HG02938 (cell line): ENCODE measurements around the gene ZNF777.

Experiments
- ATAC-seq: cut with Tn5 transposase; IDR thresholded peaks from one replicate; pipeline ENCODE4 v1.9.1; 2021; ENCODE audit warnings: mild to moderate bottlenecking, moderate library complexity; ENCODE audit not compliant: unreplicated experiment

Gene ZNF777

DNA sequence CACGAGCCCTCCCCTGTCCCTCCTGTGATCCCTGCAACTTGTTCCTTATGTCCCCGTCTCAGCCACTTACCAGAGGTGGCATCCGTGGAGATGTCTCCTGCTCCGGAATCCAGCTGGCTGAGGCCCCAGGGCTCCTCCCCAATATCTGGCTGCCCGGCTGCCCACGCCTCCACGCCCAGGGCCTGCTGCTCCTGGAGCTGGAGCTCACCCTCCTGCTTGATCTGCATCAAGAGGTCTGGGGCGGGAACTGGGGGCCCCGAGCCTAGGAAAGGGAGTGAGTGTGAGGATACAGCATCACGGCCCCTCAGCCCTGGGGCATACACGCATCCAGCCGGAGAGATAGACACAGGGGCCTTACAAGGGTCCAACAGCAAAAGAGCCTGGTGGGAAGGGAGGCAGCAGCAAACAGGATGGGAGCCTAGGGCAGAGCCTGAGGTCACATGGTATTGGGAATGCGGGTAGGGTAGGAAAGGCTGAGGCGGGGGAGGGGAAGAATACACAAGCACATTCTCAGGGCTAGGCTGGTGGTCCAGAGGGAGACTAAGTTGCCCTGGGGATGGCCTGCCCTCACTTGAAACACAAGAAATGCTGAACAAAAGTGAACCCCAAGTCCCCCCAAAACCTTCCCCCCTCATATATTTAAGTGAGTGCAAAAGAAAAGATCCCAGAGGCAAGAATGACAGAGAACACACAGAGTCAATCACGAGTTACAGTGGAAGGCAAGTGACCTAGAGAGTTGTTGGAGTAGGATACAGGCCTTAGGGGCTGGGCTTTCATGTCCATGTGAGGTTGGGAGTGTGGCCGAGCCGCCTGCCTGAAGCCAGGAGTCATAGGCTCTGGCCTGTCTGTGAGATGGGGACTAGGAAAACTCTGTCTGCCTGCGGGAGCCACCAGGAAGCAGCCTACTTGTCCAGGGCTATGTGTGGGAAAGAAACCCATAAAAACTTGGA, 16.9 kb upstream of the ZNF777 start:
- no peak for ATAC-seq

DNA sequence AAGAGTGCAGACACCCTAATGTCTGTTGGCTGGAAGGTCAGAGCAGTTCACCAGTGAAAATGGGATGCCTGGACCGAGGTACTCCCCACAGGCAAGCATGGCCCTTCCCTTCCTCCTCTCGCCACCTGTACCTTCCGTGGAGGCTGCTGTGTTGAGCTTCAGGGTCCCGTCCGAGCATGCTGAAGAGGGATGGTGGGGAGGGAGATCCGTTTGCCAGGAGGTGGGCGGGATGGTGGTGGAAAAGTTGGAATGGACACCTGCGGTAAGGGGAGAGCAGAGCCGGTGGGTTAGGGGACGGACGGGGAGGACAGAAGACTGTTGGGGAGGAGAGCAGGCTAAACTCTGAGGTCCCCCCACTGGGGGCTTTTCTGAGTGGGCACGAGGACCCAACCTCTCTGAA, 15.9 kb upstream of the ZNF777 start:
- no peak for ATAC-seq

DNA sequence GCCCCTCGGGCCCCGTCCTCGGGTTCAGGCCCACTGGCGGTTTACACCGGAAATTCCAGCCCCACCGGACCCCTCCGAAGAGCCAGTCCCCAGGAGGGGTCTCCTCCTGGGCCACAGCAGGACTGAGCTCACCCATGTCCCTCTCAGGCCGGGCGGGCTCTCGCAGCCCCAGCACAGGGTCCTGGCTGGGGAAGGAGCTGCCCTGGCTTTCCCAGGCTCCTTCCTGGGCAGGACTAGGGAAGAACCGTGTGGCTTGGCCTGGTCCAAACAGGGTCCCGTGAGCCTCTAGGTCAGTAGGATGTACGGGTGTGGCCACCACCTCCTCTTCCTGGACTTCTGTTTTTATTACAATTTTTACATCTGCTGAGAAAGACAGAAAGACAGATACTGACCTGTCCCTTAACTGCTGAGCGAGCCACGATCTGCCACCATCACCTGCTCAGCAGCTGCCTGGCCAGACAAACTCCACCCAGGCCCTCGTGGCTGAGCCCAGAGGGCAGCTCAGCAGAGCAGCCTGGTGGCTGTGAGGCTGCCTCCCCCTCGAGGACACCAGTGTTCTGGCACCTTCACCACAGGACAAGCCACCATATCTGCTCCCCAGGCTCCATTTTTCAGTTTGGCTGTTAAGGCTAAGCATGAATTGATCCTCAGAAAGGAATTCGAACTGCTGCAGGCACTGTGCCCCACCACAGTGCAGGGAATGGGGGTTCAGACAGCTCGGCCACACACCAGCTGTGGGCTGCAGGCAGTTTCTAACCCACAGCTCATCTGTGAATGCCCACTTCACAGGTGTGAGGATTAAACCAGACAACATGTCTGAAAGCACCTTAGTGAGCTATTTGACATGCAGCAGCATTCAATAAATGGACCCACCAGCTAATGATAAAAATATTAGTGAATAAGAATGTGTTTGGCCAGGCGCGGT, 14.5 kb upstream of the ZNF777 start:
- no peak for ATAC-seq

DNA sequence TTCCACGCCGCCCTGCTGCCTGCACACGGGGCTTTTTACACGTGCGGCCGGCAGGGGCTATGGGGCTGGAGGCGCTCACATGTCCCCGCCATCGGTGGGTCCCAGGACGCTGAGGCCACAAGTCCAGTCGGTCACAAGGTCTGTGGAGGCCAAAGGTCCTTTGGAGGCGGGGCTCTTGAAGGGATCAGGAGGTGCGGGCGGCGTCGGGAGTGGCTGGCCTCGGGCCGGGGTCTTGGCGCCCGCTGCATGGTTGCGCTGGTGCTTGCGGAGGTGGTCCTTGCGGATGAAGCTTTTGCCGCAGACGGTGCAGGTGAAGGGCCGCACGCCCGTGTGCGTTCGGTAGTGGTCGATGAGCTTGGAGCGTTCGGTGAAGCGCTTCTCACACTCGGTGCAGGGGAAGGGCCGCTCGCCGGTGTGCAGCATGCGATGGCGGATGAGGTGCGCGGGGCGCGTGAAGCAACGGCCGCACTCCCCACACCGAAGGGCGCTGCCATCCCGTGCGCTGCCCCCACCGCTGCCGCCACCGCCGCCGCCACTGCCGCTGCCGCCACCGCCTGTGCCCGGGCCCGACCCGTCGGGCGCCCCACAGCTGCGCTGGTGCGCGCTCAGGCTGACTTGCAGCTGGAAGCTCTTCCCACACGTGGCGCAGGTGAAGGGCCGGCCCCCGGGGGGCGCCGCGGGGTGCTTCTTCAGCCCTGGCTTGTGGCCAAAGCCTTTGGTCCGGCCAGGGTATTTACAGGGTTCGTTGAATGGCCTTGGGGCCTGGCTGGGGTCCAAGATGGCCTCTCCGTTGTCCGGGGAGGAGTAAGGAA, 13.7 kb upstream of the ZNF777 start:
- no peak for ATAC-seq

DNA sequence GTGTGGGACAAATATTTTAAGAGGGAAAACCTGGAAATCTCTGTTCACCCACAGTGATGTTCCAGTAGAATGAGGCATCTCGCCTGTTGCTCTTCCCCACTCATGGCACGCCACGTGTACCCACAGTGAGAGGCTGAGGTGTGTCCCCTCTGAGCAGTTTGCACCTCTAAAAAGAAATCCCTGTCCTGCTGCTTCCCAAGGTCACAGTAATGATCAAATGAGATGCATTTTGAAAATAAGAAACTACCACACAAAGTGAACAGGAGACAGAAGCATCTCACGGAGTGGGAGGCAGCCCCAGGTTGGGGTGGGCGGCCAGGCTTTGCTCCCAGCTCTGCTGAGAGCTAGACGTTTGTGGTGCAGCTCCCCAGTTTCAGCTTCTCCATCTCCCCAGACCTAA, 12.4 kb upstream of the ZNF777 start:
- ATAC-seq: no peak

DNA sequence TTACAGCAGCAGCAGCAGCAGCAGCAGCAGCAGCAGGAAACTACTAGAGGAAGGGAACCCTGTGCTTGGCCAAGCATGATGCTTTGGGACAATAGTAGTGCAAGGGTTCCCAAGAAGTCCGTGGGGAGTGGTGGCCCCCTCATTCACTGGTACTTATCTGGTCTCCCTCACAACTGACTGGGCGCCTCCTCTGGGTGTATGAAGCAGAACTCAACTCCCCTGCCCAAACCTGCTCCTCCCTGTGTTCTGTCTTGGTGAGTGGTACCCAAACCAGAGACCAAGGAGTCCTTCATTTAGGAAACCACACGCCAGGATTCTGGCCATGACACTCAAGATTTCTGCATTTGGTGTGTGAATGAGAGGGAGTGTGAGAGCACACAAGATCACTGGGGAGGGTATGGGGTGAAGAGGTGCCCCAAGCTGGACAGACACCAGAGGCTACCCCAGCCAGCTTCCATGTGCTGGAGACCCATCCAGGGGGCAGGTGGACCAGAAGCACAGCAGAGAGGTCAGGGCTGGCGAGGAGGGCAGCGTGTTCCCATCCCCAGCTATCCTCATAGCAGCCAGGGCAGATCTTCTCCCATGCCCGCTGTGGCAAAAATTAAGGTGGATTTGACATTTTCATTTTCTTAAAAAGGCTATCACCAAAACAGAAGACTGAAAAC, 10.6 kb upstream of the ZNF777 start:
- ATAC-seq: no peak

DNA sequence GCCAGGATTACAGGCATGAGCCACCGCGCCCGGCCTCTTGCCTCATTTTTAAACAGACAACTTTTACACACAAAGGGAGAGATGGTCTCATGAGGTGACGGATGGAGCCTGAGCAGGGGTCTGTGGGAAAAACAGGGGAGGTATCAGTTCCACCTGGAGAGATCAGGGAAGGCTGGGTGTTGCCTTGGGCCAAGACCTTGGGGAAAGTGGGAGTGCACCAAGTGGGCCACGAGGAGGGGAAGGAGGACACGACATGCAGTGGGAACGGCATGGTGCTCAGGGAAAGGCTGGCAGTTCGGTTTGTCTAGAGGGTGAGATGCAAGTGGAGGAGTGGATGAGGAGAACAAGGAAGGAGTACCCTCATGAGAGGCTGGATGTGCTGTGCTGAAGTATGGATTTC, 8.9 kb upstream of the ZNF777 start:
- no peak for ATAC-seq

DNA sequence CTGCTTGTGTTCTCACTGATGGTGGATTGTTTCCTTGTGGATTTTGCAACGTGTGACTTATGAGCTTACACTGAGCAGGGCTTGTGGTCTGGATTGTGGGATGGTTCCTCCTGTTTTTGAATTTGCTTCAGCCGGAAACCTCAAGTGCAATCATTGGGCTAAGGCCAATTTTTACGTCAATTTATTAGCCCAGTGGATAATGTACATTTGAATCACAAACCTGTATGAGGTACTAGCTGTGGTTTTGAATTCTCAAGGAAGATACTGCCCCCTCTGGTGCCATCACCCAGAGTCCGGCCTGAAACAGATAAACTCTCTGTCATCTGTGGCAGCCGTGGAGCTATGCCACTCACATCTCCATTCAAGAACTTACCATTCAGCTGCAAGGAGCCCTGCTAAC, 7.3 kb upstream of the ZNF777 start:
- no peak for ATAC-seq

DNA sequence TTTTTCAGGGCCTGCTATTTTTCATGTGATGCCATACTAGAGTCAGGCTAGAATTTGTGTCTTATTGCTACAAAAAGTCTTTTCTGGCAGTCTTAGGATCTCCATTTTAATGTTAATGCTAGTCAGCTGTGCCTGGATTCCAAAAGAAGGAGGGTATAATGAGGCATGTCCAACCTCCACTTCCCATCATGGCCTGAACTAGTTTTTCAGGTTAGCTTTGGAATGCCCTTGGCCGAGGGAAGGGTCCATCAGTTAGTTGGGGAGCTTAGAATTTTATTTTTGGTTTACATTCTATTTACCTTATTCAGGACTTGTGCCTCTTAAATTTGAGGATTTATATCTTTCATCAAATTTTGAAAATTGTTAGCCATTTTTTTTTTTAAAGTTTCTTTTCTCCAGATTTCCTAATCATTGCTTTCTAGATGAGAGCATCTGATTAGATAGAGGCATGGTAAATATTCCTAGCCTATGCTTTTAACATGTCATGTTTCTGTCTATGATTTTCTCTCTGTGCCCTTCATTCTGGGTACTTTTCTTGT, 6.5 kb upstream of the ZNF777 start:
- no peak for ATAC-seq

DNA sequence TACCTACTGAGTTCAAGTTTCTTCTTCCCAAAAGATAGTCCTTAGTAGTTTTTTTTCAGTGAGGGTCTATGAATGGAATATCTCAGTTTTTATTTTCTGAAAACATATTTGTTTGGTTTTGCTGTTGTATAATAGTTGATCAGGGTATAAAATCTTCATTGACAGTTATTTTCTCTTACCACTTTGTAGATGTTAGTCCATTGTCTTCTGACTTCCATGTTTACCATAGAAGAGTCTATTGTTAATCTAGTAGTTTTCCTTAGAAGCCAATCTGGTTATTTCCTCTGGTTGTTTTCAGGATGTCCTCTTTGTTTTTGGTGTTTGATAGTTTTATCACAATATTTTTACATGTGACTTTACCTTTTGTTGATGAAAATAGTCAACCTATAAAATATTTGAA, 5.5 kb upstream of the ZNF777 start:
- ATAC-seq: no peak

DNA sequence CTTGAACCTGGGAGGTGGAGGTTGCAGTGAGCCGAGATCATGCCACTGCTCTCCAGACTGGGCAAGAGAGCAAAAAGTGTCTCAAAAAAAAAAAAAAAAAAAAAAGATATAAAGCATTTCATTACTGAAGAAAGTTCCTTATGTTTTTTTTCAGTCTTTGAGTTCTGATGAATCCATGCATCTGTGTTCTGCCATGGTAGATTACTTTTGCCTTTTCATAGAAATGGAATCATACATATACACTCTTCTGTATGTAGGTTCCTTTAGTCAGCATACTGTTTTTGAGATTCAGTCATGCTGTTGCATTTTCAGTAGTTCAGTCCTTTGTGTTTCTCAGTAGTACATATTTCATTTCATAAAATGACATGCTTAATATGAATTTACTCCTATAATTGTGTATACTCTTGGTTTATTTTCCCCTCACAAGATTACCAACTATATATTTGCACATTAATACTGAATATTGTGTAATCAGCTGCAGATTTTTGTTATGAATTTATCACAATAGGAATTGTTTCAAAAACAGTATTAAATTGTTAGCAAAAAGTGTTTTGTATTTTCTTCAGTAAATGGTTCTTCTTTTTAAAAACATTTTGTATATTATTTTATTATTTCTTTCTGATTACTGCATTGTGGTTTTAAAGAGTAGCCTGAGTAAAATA, 2.8 kb upstream of the ZNF777 start:
- no peak for ATAC-seq

DNA sequence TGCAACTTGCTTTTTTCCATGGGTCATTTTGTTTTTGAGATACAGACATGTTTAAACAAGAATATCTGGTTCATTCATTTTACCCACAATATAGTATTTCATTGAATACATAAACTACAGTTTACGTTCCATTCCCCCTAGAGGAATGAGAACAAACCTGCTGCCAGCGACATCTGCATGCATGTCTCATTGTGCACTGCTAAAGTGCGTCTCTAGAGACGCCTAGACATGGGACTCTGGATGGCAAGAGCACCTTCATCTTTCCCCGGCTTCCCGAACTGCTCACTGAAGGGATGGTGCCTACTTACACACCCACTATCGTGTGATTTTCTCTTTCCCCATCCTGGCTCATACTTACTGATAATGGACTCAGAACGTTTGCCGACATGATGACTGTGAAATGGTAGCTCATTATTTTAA, 1.2 kb upstream of the ZNF777 start:
- ATAC-seq: no peak

DNA sequence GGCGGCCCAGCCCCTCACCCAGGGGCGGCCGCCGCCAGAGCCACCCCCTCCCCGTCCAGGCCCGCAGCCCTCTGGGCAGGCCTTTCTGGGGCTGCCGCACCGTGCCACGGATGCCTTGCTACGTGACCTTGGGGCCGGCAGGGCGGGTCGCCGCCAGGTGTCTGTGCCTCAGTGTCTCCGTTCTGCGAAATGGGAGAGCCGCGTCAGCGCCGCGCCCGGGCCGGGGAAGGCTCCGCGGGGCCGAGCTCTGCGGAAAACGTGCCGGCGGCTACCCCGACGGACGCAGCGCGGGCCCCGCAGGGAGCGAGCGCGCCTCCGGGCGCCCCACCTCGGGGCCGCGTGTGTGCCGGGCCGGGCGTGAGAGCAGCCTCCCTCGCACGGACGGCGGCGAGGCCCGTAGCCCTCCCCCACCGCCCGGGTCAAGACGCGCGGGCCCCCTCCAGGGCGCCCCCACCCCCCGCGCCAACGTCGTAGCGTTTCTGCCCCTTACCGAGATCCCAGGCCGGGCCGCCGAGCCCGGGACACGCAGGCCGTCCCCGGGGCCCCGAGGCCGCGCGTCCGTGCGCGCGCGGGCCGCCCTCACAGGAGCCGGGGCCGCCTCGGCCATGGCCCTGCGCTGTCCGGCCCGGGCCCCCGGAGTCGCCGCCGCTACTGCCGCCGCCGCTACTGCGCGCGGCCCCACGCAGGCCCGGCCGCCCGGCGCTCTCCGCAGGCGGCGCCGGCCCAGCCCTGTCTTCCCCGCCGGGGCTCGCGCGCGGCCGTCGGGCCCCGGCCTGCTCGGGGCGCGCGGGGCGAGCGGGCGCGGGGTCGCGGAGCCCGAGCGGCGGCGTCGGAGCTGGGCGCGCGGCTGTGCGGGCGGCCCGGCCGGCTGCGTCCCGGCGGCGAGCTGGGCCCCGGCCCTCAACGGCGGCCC, 1.1 kb downstream of the ZNF777 start:
- ATAC-seq: peak; percentile 32

DNA sequence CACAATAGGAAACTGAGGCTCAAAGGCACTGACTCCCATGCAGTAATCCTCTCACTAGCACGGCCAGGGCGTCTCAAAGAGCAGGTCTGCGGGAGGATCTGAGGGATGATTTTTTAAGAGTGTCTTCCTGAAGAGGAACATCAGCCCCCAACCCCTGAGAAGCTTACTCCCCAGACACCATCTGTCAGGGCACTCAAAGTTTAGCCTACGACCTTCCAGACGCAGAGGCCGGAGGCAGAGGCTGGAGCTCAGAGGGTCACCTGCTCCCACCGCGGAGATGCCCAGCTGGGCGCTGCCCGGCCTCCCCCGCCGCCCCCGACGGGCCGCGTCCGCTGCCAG, 1.7 kb downstream of the ZNF777 start:
- ATAC-seq: no peak

DNA sequence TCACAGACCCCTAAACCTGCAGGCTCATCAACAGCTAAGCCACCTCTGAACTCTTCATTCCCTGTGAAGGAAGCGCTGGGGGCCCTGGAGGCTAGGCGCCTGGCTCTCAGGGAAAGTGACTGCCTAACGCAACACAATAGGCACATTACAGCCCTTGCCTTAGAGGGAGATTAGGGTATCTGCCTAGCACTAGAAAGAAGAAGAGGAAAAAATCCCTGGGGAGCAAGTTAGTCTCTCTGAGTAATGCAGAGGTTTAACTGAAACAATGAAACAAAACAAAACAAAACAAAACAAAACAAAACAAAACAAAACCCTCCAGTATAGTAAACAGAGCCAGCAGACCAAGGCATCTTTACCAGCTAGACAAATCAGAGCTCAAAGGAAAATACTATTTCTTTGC, 2.6 kb downstream of the ZNF777 start:
- no peak for ATAC-seq

DNA sequence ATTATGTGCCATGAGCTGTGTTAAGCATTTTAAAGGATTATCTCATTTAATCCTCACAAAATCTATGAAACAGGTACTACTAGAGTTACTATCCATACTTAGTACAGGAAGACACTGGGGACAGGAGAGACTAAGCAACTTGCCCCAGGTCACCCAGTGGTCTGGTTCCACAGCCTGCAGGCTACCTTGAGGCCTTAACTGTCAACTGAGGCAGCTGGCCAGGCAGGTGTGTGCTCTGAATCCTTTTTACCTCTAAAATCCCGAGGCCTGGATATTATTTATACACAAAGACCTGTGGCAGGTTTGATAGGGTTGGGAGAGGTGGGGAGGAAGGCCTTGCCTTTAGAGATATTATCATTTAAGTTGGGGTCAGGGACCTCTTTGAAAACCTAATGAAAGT, 3.1 kb downstream of the ZNF777 start:
- no peak for ATAC-seq

DNA sequence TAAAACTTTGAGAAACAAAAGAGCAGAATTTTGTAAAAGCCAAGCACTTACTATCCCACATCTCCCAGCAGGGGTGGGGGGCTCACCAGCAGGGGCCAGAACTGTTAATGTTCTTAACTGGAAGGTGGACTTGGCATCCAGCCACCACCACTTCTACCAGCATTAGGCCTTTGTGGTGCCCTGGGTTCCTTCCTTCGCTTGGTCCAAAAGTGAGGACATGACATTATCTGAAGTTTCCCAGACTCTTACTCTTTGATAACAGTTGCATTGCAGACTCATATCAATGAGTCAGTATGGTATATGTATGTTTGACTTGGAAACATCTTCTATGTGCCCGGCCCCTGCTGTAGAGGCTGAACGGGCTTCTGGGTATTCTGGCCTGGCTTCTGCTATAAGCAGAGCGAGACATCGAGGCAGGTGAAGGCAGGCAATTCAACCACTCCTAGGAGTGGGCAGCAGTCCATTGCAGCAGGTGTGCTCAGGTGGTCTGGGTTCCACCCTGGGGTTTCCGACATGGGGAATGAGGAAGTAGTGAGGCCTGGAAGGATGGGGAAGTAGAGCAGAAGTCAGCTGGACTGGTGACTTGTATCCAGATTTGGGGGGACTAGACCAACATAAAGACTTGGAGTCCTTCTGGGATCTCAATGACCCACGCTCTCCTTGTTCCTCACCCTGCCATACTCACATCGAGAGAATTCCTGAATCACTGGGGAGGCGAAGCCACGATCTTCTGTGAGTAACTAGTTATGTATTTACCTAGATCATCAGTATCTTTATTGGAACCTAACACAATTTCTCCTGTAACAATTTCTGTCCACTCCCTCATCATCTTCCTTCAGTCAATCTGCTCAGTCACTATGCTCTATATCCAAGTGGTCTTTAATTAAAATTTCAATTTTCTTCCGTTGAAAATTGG, 4.1 kb downstream of the ZNF777 start:
- no peak for ATAC-seq
